OCI-M1 (cell line): ENCODE data around the gene TERT.
"Not testable (repeated sequence)": the region's sequence is repeated elsewhere in the genome, so short reads cannot be mapped to it uniquely, and the experiment has no call there.

Source experiments
- DNase-seq: peaks from one replicate; lab custom pipeline; 2025; lab: John Stamatoyannopoulos, UW

The TERT gene

DNA sequence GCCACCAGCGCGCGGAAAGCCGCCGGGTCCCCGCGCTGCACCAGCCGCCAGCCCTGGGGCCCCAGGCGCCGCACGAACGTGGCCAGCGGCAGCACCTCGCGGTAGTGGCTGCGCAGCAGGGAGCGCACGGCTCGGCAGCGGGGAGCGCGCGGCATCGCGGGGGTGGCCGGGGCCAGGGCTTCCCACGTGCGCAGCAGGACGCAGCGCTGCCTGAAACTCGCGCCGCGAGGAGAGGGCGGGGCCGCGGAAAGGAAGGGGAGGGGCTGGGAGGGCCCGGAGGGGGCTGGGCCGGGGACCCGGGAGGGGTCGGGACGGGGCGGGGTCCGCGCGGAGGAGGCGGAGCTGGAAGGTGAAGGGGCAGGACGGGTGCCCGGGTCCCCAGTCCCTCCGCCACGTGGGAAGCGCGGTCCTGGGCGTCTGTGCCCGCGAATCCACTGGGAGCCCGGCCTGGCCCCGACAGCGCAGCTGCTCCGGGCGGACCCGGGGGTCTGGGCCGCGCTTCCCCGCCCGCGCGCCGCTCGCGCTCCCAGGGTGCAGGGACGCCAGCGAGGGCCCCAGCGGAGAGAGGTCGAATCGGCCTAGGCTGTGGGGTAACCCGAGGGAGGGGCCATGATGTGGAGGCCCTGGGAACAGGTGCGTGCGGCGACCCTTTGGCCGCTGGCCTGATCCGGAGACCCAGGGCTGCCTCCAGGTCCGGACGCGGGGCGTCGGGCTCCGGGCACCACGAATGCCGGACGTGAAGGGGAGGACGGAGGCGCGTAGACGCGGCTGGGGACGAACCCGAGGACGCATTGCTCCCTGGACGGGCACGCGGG is at the start of gene TERT:
TERT (minus strand) TSS at position 234 of the 815 bp plus-strand sequence; CDS start at position 155, 79 bp downstream.
- DNase-seq, result no peak

DNA sequence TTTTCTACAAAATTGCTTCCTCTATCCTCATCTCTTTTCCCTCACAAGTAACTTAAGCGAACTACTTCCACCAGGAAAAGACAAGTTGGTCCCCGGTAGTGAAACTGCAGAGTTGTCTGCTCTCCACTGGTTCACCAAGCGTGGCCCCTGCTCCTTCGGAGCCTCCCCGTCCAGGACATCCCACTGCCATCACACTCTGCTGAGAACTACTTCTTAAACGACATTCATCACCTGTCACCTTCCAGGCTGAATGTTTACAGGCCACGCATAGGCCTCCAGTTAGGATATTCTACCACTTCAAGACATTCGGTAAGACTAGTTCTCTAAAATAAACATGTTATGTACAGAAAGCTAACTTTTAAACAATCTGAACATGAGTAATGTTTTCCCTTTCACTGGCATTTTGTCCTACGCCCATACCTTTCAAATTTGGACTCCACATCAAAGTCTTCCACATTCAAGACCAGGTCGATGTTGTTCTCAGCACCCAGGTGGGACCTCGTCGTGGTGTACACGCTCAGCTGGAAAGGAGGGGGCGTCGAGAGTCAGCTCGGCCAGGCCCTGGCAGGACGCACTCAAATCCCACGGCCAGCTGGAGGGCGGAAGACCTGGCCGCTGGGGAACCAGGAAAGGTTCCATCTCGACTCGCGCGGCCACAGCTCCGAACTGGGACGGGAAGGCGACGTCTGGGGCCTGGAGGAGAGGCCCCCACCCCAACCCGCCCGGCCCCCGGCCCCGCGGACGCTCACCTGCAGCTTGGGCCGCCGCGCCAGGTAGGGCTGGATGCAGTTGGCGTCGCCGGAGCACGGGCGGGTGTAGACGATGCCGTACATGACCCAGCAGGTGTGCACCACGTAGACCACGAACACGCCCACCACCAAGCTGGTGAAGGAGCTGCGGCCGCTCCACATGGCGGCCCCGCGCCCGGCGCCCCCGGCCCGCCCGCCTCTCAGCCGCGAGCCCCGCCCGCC is 49.3 kb upstream of the TERT start:
- no peak for DNase-seq

DNA sequence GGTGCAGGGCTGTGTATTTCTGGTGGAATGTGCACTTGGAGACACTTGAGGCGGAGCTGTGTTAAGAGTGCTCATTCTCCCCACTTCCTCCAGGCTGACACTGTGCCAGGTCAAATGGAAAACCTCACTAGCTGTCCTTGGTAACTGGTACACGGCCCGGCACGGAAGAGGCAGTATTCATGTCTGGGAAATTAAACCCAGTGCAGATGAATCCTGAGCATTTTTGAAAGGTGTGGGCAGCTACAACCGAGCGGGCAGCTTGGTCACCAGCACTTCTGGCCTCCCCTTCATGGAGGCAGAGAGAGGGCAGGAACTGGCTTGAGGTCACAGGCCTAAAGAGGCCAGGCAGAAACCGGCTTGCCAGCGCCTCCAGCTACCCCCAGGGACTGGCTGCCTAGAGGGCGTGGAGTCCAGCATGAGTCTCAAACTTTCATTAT is 48.5 kb upstream of the TERT start:
- DNase-seq, result no peak

DNA sequence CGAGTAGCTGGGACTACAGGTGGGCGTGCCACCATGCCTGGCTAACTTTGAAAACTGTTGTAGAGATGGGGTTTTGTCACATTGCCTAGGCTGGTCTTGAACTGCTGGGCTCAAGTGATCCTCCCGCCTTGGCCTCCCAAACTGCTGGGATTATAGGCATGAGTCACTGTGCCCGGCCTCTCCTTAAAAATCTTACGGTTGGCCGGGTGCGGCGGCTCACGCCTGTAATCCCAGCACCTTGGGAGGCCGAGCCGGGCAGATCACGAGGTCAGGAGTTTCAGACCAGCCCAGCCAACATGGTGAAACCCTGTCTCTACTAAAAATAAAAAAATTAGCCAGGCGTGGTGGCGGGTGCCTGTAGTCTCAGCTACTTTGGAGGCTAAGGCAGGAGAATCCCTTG is 47.8 kb upstream of the TERT start:
- not testable (repeated sequence) for DNase-seq

DNA sequence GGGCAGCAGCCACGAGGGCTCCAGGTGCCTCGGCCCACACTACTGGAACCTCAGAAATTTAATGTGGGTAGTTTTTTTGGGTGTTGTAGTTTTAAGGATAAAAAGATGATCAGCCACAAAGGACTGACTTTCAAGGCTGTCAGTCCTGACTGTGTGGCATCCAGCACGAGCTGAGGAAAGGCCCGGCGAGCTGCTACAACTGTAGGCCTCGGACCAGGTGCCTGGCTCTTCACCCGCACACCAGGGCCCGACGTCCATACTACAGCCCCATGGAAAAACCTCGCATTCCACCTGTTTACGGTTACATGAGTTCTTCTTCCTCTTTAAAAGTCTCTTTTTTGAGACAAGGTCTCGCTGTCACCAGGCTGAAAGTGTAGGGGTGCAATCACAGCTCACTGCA is 47.4 kb upstream of the TERT start:
- no peak for DNase-seq

DNA sequence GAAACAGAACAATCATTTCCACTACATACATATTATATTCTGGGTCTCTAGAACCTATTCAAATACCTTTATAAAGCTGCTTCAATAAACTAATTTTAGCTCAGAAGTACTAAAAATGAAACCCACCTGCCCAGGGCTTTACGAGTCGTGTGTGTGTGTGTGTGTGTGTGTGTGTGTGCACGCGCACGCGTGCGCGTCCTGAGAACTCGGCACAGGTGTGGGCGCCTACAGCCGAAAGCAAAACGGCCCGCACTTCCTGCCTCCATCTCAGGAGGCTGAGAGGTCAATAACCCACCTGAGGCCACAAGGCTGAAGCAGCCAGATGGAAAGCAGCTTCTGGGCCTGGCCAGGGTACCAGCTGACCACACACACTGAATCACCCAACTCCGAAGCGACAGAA is 47.0 kb upstream of the TERT start:
- no peak for DNase-seq

DNA sequence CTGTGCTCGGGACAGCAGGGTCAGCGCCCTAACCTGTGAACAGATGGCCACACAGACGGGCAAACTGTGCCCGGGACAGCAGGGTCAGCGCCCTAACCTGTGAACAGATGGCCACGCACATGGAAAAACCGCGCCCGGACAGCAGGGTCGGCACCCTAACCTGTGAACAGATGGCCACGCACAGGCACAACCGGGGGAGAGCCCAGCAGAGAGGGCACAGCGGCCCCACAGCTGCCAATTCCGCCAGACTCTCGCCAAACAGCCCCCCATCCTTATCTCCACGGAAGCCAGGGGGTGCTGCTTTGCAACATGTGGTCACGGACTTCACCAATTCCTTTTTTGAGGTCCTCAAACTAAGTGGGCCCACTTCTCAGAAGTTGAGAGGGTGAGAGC is 44.9 kb upstream of the TERT start:
- DNase-seq, result not testable (repeated sequence)

DNA sequence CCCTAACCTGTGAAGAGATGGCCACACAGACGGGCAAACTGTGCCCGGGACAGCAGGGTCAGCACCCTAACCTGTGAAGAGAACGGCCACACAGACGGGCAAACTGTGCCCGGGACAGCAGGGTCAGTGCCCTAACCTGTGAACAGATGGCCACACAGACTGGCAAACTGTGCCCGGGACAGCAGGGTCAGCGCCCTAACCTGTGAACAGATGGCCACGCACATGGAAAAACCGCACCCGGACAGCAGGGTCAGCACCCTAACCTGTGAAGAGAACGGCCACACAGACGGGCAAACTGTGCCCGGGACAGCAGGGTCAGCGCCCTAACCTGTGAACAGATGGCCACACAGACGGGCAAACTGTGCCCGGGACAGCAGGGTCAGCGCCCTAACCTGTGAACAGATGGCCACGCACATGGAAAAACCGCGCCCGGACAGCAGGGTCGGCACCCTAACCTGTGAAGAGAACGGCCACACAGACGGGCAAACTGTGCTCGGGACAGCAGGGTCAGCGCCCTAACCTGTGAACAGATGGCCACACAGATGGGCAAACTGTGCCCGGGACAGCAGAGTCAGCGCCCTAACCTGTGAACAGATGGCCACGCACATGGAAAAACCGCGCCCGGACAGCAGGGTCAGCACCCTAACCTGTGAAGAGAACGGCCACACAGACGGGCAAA is 44.4 kb upstream of the TERT start:
- not testable (repeated sequence) for DNase-seq

DNA sequence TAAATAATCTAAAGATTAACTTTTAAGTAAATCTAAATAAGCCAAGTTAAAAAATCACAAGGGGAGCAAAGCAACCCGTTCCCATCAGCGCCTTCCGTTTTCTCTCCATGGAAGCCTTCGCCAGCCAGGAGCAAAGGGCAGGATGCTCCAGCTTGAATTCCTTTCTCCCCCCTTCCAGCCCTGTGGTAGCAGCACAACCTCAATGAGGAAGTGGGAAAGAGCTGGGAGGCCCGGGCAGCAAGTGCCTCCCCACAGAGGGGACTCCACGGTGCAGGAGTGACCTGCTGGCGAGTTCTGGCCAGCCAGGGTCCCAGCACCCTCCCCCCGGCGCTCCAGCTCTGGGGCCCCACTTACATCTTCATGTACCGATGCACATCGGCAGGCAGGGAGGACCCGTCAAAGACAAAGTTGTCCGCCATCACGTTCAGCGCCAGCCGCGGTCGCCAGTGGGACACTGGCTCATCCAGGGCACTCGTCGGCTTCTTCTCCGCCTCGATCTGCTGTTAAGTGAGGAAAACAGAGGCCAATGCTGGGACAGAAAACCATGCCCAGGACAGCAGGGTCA is 43.7 kb upstream of the TERT start:
- DNase-seq, result no peak

DNA sequence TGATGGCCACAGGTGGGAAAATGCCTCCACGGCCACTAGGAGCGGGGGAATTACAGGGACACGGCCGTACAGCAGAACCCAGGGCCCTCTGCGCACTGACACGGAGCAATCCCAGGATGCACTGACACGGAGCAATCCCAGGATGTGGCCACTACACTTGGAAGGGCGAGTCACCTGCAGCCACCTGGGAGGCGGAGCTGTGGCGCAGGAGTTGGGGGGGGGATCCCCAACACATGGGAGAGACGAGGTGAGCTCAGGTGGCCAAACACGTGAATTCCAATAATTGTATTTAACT is 43.3 kb upstream of the TERT start:
- no peak for DNase-seq

DNA sequence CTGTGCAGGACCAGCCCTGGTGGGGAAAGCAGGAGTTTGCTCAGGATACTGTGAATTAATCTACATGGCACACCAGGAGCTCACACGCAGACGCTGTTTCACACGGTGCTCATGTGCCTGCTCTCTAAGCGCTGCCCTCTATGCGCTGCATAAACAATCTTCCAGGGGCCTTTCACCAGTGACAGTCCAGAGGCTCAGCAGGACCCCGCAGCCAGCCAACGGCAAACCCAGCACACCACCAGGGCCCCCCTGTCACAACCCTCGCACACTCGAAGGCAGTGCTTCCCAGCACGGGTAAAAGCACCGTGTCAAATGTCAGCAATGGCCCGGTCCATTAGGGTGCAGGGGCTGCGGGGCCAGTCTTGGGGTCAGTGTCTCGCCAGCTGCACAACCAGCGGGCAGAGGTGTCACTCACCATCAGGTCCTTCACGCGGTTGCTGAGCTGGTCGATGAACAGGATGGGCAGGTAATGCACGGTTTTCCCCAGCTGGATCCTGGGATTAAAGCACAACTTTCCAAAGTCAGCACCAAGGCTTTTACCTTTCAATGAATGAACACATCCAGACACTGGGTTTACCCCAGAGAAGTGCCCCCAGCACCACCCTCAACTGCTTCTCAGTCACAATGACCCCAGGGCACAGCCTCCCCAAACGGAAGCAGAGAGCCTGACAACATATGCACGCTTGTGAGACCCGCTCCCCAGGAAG is 42.8 kb upstream of the TERT start:
- no peak for DNase-seq

DNA sequence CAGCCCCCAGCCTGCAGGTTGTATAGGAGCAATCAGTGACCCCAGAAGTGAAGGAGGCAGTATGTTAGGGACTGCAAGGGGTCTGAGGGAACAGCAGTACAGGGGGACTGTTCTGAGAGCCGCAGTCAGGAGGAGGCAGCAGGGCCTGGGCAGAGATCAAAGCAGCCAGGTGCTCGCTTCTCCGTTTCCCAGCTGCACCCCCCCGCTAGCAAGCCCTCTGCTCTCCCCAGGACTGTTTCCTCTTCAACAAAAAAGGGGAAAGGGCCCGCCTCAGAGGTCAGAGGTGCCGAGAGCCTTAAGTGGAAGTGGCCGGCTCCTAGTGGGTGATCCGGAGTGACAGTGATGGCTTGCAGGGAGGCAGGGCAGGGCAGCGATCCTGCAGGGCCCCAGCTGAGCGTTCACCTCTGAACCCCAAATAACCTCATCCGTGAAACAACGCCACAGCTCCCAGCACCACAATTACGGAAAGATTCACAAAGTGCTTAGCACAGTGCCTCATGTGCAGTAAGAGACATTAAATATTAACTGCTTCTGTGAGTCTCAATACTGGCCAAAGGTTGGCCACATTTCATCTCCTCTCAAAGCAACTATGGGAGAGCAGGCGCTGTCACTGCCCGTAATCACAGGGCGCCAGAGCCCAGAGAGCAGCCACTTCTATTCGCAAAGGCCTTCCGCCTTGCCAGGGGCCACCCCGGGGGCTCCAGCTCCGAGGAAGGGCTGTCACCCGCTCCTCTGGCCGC is 42.1 kb upstream of the TERT start:
- DNase-seq, result no peak

DNA sequence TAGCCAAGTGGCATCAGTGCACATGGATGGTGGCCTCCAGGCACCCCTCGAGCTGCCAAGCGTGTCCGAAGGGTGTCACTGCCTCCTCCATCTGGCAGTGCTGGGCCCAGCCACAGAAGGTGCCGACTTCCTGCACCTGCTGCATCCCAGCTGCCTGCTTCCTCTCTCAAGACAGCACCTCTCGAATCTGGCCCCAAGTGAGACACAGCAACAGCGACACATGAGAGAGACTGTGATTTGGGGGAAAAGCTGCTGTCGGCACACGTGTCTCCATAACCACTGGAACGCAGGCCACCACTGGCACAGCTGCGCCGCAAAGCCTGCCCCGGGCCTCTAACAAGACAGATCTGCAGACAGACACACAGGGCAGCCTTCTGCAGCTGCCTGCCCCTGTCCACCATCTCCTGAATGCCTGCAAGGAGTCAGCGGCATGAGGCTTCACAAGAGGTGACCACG is 41.3 kb upstream of the TERT start:
- DNase-seq, result no peak

DNA sequence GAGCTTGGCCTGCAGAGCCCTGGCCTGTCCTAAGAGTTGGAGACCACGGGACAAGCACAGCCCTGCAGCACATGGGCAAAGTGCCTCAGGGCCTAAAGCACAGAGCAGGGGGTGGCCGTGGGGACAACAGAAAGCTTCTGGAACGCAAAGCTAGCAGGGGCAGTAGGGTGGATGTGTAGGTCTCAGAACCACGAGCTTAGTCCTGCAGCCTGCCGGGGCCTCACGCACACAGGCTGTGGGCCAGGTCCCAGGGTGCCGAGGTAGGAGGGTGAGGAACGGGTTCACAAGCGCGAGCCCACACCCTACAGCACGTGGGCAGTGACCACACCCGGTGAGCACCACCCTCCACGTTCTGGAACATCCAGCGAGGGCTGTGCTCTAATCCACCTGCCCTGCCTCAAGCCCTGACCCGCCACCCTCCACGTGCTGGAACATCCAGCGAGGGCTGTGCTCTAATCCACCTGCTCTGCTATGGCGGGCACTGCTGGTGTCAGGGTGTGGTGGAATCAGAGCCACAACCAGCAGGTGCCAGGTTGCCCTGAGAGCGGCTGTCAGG is 40.8 kb upstream of the TERT start:
- DNase-seq, result no peak

DNA sequence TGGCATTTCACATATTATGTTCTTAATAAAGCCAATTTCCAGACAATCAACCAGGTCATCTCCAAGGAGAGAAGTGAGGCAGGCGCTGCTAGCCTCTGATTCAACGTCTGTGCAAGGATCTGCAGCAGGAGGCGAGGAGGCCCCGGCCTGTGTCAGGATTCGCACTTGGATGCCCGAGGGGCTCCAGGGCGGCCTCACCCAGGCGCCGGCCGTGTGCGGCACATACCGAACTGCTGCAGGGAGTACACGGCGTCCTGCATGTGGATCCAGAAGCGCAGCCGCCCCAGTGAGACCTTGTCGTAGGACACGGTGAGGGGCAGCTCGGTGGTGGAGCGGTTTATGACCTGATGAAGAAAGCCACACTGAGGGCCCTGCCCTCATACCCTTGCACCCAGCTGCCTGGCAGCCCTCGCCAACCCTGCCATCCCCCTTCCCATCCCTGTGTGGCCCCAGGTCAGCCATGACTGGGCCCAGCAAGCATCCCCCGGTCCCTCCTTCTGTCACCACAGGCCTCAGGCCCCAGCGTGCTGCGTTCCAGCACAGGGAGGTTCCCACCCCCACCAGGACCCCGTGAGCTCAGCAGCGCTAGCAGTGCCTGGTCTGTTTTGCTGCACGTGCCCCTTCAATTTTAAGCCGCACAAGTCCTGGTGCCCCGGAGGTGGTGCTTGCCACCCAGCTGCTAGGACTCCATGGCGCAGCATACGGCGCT is 40.1 kb upstream of the TERT start:
- DNase-seq, result no peak

DNA sequence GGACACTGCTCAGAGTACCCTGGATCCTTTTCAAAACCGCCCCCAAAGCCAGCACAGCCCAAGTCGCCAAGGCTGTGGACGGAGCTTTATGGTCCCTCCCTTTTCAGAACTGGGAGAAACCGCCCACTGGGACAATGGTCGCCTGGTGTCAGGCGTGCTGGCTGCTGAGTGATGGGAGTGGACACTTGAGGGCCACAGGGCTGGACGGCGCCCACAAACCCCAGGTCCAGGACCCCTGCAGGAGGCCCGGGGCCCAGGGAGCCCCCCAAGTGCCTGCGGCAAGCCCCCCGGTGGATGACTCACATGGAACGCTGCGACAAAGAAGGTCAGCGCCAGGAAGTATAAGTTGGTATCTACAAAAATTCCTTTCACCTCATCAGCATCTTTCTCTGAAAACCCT is 39.1 kb upstream of the TERT start:
- no peak for DNase-seq

DNA sequence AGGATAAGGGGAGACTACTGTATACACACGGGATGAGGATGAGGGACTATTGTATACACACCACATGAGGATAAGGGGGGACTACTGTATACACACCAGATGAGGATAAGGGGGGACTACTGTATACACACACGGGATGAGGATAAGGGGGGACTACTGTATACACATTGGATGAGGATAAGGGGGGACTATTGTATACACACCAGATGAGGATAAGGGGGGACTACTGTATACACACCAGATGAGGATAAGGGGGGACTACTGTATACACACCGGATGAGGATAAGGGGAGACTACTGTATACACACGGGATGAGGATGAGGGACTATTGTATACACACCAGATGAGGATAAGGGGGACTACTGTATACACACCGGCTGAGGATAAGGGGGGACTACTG is 38.4 kb upstream of the TERT start:
- not testable (repeated sequence) for DNase-seq

DNA sequence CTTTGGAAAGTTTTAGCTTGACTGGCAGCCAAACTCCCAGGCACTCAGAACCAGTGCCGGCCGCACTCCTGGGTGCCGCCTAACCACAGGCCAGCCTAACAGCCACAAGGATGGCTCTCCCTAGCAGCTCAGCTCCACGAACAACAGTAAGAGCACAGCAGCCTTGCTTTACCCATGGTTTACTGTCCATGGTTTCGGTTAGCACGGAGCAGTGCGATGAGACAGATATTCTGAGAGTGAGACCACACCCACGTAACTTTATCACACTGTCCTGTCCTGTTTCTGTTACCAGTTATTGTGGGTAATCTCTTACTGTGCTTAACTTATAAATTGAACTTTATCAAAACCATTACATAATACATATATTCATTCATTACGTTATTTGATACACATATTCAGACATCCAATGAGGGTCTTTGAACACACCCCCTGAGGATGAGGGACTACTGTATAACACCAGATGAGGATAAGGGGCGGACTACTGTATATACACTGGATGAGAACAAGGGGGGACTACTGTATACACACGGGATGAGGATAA is 37.7 kb upstream of the TERT start:
- DNase-seq, result no peak

DNA sequence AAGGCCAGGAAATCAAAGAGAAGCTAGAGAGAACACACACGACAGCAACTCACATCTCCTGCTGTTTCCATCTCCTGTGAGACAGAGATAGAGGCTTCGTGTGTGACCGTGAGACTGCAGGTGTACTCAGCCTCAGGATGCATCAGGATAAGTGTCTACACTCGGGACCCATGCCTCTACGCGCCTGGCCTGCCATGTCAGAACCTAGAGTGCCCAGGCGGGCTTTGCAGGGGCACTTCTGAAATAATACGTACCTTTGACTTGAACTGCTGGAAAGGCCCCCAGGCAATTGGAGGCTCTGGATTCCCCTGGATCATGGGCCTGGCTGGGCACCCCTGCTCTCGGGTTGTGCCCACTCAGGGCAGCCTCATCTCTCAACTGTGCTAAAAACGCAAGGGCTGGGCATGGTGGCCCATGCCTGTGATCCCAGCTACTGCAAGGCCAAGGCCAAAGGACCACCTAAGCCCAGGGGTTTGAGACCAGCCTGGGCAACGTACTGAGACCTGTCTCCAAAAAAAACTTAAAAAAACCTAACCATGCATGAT is 37.1 kb upstream of the TERT start:
- DNase-seq, result no peak
